GM19099 (cell line): ENCODE data around the gene ABCC5.

ENCODE experiments used
- POLR2A ChIP-seq: IDR thresholded peaks from 3 replicates; pipeline ENCODE4 v1.6.1; 2011; ENCODE audit warnings: low read depth; ENCODE audit not compliant: insufficient read length; ENCODE audit errors: extremely low read depth

The ABCC5 gene

DNA sequence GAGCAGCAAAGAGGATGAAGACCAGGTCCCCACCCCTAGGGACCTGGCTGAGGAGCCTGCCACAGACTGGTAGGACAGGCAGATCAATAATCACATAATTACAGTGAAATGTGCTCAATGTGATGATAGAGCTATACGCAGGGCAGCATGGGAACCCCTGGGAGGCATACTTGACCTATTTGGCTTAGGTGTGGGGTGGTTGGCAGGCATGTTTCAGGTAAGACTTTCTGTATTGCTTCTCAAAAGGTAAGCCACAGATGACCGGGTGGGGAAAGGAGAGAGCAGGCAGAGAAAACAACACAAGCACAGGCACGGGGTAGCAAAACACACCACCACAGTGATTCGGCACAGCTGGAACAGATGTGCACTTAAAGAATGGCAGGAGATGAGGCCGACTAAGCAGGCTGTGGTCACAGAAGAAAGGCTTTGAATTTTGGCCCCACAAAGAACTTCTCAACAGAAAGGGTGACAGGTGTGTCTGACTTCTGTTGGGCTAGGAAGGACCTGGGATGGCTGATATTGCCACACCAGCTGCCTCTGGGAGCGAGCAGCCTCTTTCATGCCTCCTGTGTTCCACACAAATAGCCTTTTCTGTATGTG, 64.1 kb downstream of the ABCC5 start:
- no peak for TF ChIP-seq POLR2A

DNA sequence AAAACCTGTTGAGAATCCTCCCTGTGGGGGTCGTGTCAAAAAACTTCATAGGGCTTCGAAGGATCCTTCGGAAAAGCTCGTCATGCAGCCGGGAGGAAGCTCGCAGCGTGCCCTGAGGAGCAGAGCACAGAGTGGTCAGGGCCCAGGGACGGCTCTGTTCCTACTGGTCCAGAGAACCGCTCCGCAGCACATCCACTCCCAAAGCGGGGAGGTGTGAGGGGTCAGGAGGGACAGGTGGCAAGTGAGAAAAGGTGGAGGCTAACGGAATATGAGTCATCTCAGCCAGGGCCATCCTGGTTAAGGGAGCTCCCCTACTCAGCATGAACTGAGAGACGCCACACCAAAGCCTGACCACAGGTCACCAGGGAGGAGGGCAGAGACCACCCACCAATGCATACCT, 66.2 kb downstream of the ABCC5 start:
- TF ChIP-seq POLR2A = no peak

- TF ChIP-seq POLR2A = no peak
Measured at GRCh38 chr3:183949690-183950089, 68.0 kb downstream of the ABCC5 start.

DNA sequence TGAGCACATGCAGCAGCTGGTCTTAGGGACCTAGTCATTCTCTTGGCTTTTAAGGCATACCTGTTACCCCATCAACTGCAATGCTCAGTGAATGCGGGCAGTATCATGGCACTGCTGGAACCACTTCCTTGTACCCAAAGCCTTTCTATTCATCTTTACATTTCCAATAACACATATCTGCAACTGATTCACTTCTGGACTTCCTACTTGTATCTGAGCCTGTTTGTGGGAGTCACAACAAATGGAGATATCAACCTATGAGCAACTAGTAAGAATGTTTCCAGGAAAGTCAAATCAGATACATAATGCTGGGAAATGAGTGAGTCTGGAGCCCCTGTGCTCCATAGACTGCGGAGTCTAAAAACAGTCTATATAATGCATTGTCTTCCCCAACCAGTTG, 71.6 kb downstream of the ABCC5 start:
- no peak for TF ChIP-seq POLR2A

DNA sequence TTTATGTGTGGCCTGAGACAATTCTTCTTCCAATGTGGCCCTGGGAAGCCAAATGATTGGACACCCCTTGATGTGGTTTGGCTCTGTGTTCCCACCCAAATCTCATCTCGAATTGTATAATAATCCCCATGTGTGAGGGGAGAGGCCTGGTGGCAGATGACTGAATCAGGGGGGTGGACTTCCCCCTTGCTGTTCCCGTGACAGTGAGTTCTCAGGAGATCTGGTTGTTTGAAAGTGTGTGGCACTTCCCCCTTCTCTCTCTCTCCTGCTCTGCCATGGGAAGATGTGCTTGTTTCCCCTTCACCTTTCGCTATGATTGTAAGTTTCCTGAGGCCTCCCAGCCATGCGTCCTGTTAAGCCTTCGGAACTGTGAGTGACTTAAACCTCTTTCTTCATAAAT, 72.9 kb downstream of the ABCC5 start:
- TF ChIP-seq POLR2A = no peak

GRCh38 chr3:183943739-183944138, 73.9 kb downstream of the ABCC5 start:
- TF ChIP-seq POLR2A = no peak

DNA sequence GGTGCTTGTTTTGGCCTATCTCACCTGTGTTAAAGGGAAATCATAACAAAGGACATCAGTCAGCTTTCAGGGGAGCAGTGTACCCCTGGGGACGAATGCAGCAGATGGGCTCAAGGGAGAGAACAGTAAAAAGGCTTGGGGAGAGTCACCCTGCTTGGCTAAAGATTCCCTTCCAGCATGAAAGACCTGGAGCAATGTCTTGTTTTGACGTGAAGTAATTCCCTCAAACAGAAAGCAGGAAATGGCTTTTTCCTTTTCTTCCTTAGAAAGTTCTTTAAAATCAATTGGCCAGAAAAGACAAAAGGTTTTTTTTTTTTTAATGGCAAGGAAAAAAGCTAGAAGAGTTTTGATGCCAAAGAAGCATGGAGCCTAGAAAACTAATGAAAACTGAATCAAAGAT, 76.5 kb downstream of the ABCC5 start:
- TF ChIP-seq POLR2A = no peak

- TF ChIP-seq POLR2A = no peak
Measured at GRCh38 chr3:183937601-183938286, 79.9 kb downstream of the ABCC5 start.

GRCh38 chr3:183933160-183933559, 84.5 kb downstream of the ABCC5 start:
- no peak for TF ChIP-seq POLR2A

DNA sequence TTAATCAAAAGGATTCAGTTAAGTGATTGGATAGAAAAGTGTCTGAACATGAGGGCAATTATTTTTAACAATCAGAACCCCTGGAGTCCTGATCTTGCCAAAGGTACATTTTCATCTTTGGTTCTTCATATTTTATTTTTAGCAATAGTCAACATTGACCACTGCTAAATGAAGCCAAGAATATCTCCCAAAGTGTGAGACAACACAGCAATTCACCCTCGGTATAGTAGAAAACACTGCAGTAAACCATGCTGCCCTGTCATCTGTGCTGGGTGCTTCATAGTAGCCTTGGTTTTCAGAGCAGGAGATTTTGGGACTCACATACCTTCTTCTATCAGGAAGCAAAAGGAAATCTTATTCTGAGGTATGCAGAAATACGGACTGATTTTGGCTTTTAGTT, 85.8 kb downstream of the ABCC5 start:
- TF ChIP-seq POLR2A = no peak

DNA sequence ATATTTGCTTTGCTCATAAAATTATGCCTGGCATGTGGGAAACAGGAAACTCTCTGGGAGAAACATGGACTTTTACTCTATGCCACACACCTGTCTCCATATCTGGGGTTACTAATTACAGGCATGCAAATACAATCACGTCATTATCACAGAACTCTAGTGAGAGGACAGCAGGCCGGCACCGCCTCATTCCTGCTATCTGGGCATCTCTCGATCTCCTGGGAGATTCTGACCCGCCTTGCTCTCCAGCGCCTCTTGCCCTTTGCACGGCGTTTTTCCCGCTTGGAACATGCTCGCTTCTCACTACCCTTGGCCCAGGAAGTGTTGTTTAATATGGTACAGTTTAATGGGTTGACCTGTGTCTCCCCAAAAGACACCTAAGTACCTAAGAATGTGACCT, 87.6 kb downstream of the ABCC5 start:
- TF ChIP-seq POLR2A = no peak

GRCh38 chr3:183927059-183927458, 90.6 kb downstream of the ABCC5 start:
- TF ChIP-seq POLR2A = no peak

DNA sequence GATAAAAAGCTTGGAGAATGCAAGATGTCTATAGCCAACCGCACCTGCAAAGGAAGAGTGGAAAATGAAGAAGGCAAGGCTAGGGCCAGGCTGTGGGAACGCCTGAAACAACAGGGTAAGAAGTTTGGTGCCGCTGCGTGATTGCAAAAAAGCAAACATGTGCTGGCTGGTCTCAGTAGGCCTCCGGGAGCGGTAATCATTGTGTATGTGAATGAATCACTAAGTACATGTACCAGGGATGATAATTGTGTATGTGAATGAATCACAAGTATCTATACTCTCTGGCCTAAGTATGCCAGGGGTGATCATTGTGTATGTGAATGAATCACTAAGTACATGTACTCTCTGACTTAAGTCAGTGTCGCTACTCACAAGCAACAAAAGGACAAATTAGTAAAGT, 92.7 kb downstream of the ABCC5 start:
- no peak for TF ChIP-seq POLR2A

DNA sequence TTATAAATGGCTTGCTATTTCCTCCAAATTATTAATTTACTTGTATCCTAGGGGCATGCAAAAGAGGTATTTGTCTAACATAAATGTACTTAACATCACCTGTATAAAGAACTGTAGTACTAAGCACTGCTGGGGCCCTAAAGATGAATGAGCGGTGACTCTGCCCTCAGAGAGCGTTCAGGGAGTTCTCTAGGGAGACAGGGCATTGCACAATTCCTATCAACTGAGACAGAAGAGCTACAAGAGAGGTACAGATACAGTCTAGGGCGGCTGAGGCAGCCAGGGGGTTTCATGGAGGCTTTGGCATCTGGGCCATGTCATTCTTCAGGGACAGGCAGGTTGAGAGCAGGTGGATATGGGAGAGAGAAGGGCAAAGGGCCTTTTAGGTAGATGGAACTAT, 93.1 kb downstream of the ABCC5 start:
- TF ChIP-seq POLR2A = no peak

DNA sequence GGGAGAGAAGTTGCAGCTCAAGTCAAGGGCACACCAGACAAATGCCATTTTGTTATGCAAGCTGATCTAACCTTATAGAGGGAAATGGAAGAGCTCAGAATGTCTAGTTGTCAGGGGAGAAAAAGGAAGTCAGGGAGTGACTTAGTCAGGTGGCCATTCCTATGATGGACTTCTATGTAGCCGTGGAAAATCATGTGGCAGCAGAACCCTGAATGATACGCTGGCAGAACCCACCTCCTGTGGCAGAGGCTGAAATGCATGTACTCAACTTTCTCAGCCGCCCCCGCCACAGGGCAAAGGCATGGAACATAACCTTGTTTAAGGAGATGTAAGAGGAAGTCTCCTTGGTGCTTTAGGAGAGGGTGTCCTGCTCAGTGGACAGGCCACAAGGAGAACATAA, 95.3 kb downstream of the ABCC5 start:
- no peak for TF ChIP-seq POLR2A

- no peak for TF ChIP-seq POLR2A
Measured at GRCh38 chr3:183921096-183921495, 96.6 kb downstream of the ABCC5 start.

DNA sequence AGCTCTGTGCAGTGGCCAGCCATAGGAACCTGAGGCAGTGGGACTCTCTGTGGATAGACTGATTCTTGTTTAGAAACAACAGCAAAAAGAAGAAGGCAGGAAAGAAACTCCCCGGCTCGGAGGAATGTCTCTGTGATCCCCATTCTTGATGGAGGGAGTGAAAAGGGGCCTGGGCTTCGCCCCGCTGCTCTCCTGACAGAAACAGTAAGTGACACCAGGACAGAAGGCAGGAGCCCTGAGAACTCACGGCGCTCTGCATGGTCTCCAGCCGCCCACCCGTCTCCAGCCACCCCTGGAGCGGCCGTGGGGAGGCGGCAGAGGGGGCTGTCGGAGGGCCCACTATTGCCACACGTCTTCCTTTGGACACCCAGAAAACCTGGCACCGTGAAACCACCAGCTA, 97.3 kb downstream of the ABCC5 start:
- TF ChIP-seq POLR2A = no peak
